PFSK-1 (cell line): ENCODE measurements around the gene NEK2.

Experiments used
- FOXP2 ChIP-seq: optimal IDR thresholded peaks from 2 replicates; pipeline ENCODE3; 2011; ENCODE audit warnings: borderline replicate concordance, control low read depth, inconsistent platforms; ENCODE audit not compliant: insufficient read depth; ENCODE audit errors: extremely low read length, extremely low read depth
- POLR2AphosphoS5 ChIP-seq: IDR thresholded peaks from 2 replicates; pipeline ENCODE4 v1.6.1; 2012; ENCODE audit warnings: low read depth, mild to moderate bottlenecking, control low read depth, low read length, moderate library complexity
- SIN3A ChIP-seq: IDR thresholded peaks from 2 replicates; pipeline ENCODE4 v1.6.1; 2012; ENCODE audit warnings: mild to moderate bottlenecking, low read length, moderate library complexity, borderline replicate concordance; ENCODE audit not compliant: insufficient read depth
- TAF1 ChIP-seq: IDR thresholded peaks from 2 replicates; pipeline ENCODE4 v1.6.1; 2012; ENCODE audit warnings: low read length, control low read depth, borderline replicate concordance; ENCODE audit not compliant: insufficient read depth
- TF ChIP-seq, protein P1 (sequence below), 2 experiments: IDR thresholded peaks; 2 replicates each; pipeline versions ENCODE4 v1.6.1 to v1.8.0; 2011 to 2012; ENCODE audit warnings: low read depth in 2 of 2, low read length in 2 of 2, control low read depth in 1 of 2, inconsistent platforms in 1 of 2, mild to moderate bottlenecking in 1 of 2, moderate library complexity in 1 of 2; ENCODE audit not compliant: insufficient read depth in 1 of 2

The NEK2 gene

DNA sequence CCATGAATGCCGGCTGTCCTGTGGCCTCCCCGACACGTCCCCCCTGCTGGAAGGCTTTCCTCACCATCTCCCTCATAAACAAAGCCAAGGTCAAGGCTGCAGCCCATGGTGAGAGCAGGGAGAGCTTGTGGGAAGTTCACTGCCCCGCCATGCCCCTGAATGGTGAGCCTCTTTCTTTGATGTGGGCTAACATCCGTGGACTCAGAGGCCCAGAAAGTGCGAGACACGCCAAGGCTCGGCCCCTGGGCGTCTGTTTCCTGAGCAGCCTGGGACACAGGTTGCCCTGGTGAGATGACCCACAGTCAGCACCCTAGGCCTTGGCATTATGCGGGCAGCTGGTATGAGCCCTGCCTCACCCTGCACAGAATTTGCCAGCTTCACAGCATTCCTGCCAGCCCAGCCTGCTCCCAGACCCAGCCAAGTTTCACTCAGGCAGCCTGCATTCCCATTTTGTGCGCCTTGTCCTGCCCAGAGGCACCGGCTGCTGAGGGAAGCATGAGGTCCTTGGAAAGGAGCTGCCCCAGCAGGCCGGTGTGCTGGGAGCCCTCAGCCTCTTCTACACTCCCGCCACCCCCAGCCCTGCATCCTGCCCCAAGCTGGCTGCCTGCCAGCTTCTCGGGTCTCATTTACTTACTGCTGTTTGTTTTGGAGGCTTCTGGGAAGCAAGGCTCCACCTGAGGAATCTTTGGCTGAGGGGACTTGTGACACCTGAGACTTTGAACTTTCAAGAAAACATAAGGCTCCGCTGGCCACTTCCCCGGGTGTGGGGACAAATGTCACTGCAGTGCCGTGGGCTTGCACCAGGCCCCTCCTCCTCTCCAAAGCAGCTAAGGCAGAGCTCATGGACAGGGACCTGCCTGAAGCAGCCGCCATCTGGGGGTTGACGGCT, 31.9 kb downstream of the NEK2 start:
- TF ChIP-seq TAF1 = no peak
- no peak for TF ChIP-seq SIN3A
- TF ChIP-seq FOXP2 = no peak
- TF ChIP-seq, protein P1, sequence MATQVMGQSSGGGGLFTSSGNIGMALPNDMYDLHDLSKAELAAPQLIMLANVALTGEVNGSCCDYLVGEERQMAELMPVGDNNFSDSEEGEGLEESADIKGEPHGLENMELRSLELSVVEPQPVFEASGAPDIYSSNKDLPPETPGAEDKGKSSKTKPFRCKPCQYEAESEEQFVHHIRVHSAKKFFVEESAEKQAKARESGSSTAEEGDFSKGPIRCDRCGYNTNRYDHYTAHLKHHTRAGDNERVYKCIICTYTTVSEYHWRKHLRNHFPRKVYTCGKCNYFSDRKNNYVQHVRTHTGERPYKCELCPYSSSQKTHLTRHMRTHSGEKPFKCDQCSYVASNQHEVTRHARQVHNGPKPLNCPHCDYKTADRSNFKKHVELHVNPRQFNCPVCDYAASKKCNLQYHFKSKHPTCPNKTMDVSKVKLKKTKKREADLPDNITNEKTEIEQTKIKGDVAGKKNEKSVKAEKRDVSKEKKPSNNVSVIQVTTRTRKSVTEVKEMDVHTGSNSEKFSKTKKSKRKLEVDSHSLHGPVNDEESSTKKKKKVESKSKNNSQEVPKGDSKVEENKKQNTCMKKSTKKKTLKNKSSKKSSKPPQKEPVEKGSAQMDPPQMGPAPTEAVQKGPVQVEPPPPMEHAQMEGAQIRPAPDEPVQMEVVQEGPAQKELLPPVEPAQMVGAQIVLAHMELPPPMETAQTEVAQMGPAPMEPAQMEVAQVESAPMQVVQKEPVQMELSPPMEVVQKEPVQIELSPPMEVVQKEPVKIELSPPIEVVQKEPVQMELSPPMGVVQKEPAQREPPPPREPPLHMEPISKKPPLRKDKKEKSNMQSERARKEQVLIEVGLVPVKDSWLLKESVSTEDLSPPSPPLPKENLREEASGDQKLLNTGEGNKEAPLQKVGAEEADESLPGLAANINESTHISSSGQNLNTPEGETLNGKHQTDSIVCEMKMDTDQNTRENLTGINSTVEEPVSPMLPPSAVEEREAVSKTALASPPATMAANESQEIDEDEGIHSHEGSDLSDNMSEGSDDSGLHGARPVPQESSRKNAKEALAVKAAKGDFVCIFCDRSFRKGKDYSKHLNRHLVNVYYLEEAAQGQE (IDR thresholded peaks at IDR 0.05; ENCODE audit: insufficient read depth in 1 of 2, low read depth in 2 of 2, low read length in 2 of 2) = no peak
- TF ChIP-seq POLR2AphosphoS5 = no peak

DNA sequence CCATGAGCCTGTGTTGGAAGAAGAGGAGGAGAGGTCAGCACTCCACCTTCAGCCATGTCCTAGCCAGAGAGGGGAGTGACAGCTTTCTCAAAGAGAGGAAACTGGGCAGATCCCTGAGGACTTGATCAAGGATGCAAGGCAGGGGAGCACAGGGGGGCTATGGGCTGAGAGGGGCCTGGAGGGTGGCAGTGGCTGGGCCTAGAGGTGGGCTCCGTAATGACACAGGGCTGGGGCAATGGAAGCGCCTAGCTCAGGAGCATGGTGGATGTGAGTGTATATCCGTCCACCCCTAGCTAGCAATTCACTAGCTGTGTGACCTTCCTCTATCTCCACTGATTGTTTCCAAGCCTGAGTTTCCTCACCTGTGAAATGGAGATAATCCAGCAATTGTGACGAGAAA, 32.6 kb downstream of the NEK2 start:
- no peak for TF ChIP-seq FOXP2
- TF ChIP-seq, protein P1 (IDR thresholded peaks at IDR 0.05; ENCODE audit: insufficient read depth in 1 of 2, low read depth in 2 of 2, low read length in 2 of 2) = no peak

DNA sequence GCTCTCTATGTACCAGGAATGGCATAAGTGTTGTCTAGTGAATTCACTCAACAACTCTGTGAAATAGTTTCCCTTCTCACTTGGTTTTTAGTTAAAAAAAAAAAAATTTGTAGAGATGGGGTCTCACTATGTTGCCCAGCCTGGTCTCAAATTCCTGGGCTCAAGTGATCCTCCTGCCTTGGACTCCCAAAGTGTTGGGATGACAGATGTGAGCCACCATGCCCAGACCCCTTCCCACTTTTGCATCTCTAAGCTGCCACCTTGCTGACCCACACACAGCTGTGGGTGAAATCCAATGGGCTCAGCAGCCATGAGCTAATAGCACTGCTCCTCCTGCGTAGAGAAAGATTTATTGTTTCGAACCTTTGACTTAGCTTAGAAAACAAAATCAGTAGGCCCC, 33.5 kb downstream of the NEK2 start:
- TF ChIP-seq SIN3A (no peak), FOXP2 (no peak), TAF1 (no peak), POLR2AphosphoS5 (no peak)
- TF ChIP-seq, protein P1 (IDR thresholded peaks at IDR 0.05; ENCODE audit: insufficient read depth in 1 of 2, low read depth in 2 of 2, low read length in 2 of 2) = no peak

DNA sequence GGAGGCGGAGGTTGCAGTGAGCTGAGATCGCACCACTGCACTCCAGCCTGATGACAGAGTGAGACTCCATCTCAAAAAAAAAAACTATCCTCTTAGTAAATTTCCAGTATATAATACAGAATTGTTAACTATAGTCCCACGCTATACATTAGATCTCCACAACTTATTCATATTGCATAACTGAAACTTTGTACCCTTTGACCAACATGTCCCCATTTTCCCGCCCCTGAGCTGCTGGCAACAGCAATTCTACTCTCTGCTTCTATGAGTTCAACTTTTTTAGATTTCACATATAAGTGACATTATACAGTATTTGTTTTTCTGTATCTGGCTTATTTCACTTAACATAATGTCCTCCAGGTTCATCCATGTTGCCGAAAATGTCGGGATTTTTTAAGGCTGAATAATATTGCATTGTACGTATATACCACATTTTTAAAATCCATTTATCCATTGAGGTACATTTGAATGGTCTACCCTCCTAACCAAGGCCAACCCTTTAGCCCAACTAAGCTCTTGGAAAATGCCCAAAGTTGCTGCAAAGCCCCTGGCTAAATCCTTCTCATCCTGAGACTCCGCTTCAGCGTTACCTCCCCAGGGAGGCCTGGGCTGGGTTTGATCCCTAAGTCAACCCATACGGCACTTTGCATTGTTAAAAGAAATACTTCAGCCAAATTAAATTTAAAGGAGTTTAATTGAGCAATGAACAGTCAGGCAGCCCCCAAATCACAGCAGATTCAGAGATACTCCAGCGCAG, 34.2 kb downstream of the NEK2 start:
- TF ChIP-seq POLR2AphosphoS5 (no peak), SIN3A (no peak), FOXP2 (no peak), TAF1 (no peak)
- TF ChIP-seq, protein P1 (IDR thresholded peaks at IDR 0.05; ENCODE audit: insufficient read depth in 1 of 2, low read depth in 2 of 2, low read length in 2 of 2) = no peak

DNA sequence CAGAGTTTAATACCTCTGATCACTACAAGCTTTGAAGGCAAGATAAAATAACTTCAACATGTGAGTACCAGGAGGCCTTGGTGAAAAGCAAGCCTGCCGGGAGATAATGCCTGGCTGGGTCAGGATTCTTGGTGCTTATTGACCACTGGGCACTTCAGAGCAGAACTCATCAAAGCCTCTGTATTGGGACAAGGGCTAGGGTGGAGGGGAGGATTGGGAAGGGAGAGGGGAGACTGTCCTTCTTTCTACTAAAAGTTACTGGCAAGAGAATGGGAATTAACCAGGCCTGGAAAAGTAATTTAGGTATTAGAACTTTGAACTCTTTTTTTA, 35.2 kb downstream of the NEK2 start:
- TF ChIP-seq FOXP2 (no peak), POLR2AphosphoS5 (no peak), TAF1 (no peak), SIN3A (no peak)
- TF ChIP-seq, protein P1 (IDR thresholded peaks at IDR 0.05; ENCODE audit: insufficient read depth in 1 of 2, low read depth in 2 of 2, low read length in 2 of 2) = no peak
